K562 (cell line): ENCODE measurements around the gene CLP1. TPM values are rescaled to one million over a fixed set of nuclear protein-coding genes. Genes with fewer than 3 reads are reported as not detected.

Experiments used
- CTBP1 ChIP-seq: fragments of 450-650 bp; IDR thresholded peaks from 2 replicates; pipeline ENCODE4 v1.6.1; 2016; ENCODE audit warnings: borderline replicate concordance
- ELK1 ChIP-seq: sonication (generic); formaldehyde crosslinking; IDR thresholded peaks from 2 replicates; pipeline ENCODE4 v1.8.1; 2022; ENCODE audit warnings: missing genetic modification reagents
- MCM2 ChIP-seq: fragments of 450-650 bp; IDR thresholded peaks from 2 replicates; pipeline ENCODE4 v1.6.1; 2017; ENCODE audit warnings: low read depth, mild to moderate bottlenecking
- MGA ChIP-seq: fragments of 450-650 bp; IDR thresholded peaks from 2 replicates; pipeline ENCODE4 v1.6.1; 2016; ENCODE audit warnings: mild to moderate bottlenecking, moderate library complexity
- PHF20 ChIP-seq: fragments of 450-650 bp; IDR thresholded peaks from 2 replicates; pipeline ENCODE4 v1.6.1; 2018; ENCODE audit not compliant: partially characterized antibody
- SMAD2 ChIP-seq: fragments of 150-350 bp; IDR thresholded peaks from 2 replicates; pipeline ENCODE4 v1.6.1; 2014; ENCODE audit warnings: low read depth, mild to moderate bottlenecking, low read length
- U2AF2 ChIP-seq: fragments of 200-400 bp; formaldehyde crosslinking; optimal IDR thresholded peaks from 2 replicates; pipeline ENCODE3; 2017; ENCODE audit warnings: low read depth, mild to moderate bottlenecking, low read length
- XRCC3 ChIP-seq: fragments of 450-650 bp; IDR thresholded peaks from 2 replicates; pipeline ENCODE4 v1.6.1; 2017; ENCODE audit warnings: mild to moderate bottlenecking, moderate library complexity
- ZHX1 ChIP-seq: fragments of 150-350 bp; conservative IDR thresholded peaks from 2 replicates; pipeline ENCODE4 v1.6.1; 2014; ENCODE audit warnings: low read length
- ZNF41 ChIP-seq: fragments of 250-450 bp; sonication (Bioruptor Pico); conservative IDR thresholded peaks from 2 replicates; pipeline ENCODE4 v1.4.0; 2020; ENCODE audit warnings: mild to moderate bottlenecking
- ZNF449 ChIP-seq: fragments of 250-450 bp; sonication (Bioruptor Pico); IDR thresholded peaks from 2 replicates; pipeline ENCODE4 v1.8.0; 2022; ENCODE audit warnings: moderate library complexity, mild to moderate bottlenecking, inconsistent platforms
- polyA plus RNA-seq, 8 experiments: library from polyadenylated mRNA; depleted of rRNA in 4 of 8; stranded (reverse) in 5 of 8; unstranded in 3 of 8; fragments of >200 nt; fragmentation: Nextera tagmentation in 2 of 8; fragmentation: Illumina TruSeq in 1 of 8; extraction: Ambion mirVana in 2 of 8; extraction: Trizol in 1 of 8; gene quantifications; 2 replicates each; pipeline versions ENCODE4 v1.2.1 to v1.2.3, GENCODE V29; 2011 to 2014; ENCODE audit warnings: inconsistent platforms in 1 of 8, missing spikeins in 1 of 8
- total RNA-seq, 7 experiments: library from RNA; depleted of rRNA in 6 of 7; stranded (reverse); fragments of >200 nt in 6 of 7; fragmentation: Illumina TruSeq in 2 of 7; extraction: Trizol in 2 of 7; gene quantifications; 2 replicates each; pipeline versions ENCODE4 v1.2.1 to v1.2.3, GENCODE V29; 2011 to 2021; ENCODE audit warnings: low replicate concordance in 1 of 7

Gene CLP1
- total and polyA plus RNA-seq, 9 of the 15 experiments (the other 6 are each of a cell fraction or from before 2014, with no cell fraction given): 19.1 to 46.2 (median 27.8) TPM

GRCh38 chr11:57667736-57668433 lies 10.3 kb downstream of the CLP1 start, which contains the start of gene ZDHHC5 (continued):
- TF ChIP-seq MGA (no peak; the same call in 1 of the 2 replicates), ZNF449 (no peak), ZHX1 (no peak), ELK1 (CRISPR knock-in tag) (no peak), PHF20 (peak; percentile 47), CTBP1 (peak; percentile 99), XRCC3 (no peak), SMAD2 (no peak), MCM2 (no peak), ZNF41 (CRISPR knock-in tag) (no peak), U2AF2 (no peak)
